Suppressor macrophage treated with lipopolysaccharide for 1 hour (primary cell): ENCODE results near the gene OVOL2.
"Not testable (repeated sequence)": the region's sequence is repeated elsewhere in the genome, so short reads cannot be mapped to it uniquely, and the experiment has no call there.

Experiments
- DNase-seq, 3 donors: peaks; one replicate each; pipeline ENCODE4 v3.0.0-alpha.2; 2020 to 2022

Gene OVOL2

DNA sequence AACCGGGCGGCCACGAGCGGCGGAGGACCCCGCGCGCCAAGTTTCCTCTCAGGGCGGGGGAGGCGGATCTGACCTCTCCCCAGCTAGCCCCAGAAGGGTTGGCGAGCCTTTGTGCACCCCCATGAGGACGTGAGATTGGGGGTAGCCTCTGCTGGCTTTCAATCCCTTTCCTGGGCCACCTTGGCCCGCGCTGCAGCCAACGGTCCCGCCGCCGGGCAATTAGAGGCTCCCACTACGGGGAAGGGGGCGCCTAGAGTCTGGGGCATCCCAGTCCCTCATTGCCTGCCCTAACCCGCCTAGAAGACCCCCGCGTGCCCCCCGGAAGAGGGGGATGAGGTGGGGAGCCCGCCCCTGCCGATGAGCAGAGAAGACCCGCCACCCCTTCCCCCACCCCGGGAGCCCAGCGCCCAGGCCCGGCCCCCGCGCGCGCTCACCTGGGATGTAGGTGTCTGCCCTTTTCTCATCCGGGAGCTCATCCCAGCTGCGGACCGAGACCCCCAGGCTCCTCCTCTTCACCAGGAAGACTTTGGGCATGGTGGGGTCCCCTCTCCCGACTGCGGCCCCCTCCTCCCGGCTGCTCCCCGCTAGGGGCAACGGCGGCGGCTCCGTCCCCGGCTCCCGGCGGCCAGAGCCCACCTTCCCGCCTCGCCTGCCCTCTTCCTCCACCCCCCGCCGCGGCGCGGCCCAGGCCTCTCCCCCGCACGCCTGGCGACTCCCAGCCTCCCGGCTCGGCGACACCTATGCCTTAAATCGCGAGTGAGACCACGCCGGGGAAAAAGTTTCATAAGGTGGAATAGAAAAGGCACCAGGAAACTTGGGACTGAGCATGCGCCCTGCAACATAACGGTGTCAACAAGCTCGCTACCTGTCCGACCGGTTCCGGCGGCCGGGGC lies at the start of gene OVOL2:
Gene OVOL2, minus strand, starts transcription at position 816 of the 893 bp plus-strand sequence. Its CDS starts 282 bp downstream, at position 534.
- no peak for DNase-seq

GRCh38 chr20:18103497-18103896 lies 45.8 kb upstream of the OVOL2 start:
- DNase-seq, result no peak

- no peak for DNase-seq
Observed at GRCh38 chr20:18101125-18101810, 43.6 kb upstream of the OVOL2 start.

- DNase-seq, result not testable (repeated sequence)
Observed at GRCh38 chr20:18100569-18100968, 42.9 kb upstream of the OVOL2 start.

DNA sequence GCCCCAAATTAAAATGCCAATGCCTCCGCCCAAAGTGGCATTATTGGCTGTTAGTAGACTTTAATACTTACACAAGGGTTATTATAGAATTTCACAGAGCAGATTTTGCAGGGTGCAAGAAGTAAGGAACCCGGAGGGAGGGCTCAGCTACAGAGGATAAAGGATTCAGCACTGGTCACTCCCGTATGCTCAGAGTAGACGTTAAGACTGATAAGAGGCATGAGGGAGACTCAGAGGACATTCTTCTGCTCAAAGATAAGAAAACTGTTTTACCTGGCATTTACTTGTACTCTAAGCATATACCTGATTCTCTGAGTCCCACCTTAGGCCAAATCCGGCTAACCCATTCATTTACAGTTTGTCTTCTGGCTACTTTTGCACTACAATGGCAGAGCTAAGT lies 36.5 kb upstream of the OVOL2 start:
- no peak for DNase-seq

DNA sequence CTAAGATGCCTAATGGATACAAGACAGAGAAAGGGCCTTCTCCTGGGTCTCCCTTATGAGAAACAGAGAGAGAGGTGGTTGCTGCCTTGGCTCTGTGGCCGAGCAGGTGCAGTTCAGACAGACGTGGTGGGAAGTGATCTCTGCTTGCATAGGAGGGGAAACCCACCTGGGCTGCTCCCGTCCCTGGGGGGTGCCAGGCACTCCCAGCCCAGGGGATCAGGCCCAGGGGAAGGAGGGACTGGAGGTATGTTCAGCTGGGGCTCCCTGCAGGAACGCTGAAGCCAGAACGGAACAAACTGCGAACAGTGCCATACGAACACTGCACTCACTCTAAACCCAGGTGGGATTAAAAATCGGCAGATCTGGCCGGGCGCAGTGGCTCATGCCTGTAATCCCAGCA lies 35.7 kb upstream of the OVOL2 start:
- no peak for DNase-seq

DNA sequence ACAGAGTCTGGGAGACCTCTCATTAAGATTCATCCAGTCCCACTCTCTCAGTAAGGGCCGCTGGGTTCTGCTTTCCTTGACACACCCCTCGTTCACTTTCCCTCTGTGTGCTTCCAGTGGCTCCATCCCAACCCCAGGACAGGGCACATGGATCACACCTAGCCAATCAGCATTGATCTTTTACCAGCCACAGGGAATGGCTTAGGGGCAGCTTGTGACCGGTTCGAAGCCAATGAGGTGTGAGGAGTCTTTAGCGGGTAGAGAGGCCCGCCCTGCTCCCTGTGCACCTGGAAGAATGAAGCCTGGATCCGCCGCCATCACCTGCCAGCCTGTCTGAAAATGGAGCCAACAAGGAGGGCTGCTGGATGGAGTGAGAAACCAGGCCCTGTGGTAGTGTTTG lies 35.2 kb upstream of the OVOL2 start:
- no peak for DNase-seq

DNA sequence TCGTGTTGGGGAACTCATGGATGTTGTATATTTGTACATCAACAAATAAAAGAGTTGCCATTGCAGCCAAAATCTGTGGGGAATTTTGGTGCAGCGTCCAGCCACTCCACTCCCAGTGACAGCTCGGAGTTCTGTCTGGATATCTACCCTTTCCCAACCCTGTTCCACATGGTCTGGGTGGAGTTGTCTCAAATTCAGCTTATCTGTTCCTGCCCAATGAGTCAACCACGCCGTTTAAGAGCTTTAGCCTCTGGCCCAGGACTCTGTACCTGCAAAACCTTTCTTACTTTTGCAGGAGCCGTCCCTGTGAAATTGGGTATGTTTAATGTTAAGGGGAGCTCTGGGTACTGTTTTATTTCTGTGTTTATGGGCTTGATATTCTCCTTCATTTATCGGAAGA lies 33.9 kb upstream of the OVOL2 start:
- no peak for DNase-seq

DNA sequence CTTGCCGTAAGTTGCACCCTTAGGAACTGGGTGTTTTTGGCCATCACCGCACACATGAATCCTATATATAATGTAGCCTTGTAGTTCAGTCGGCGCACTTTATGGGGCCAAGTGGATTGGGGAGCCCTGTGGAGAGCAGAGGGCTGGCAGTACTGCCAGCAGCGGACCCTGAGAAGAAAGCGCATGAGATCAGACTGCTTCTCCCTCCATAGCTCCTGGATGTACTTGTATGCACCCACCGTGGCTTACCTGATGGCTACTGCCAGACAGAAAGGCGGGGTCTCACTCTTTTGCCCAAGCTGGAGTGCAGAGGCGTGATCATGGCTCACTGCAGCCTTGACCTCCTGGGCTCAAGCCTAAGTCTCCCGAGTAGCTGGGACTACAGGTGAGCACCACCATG lies 32.8 kb upstream of the OVOL2 start:
- no peak for DNase-seq

DNA sequence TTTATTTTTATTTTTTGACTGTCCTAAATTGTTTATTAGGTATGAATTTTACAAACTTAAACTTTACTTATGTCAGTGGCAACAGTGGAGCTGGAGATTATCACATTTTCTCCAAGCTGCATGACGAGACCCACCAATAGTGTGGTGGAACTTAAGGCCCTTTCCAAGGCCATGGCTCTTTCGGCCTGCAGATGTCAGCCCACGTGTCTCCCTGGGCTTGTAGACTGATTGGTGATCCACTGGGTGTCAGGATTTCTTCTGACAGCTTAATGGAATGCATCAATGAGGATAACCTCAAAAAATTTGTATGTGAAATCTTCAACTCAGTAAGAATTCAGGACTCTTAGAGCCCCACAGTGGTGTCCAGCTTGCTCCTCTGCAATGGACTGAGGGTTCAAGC lies 32.3 kb upstream of the OVOL2 start:
- no peak for DNase-seq

- not testable (repeated sequence) for DNase-seq
Observed at GRCh38 chr20:18088841-18089240, 31.1 kb upstream of the OVOL2 start.

DNA sequence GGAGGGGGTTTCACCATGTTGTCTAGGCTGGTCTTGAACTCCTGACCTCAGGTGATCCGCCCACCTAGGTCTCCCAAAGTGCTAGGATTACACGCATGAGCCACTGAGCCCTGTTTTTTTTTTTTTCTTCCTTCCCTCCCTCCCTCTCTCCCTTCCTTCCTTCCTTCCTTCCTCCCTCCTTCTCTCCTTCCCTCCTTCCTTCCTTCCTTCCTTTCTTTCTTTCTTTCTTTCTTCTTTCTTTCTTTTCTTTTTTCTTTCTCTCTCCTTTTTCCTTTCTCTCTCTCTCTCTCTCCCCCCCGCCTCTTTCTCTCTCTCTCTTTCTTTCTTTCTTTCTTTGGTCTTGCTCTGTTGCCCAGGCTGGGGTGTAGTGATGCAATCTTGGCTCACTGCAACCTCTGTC lies 30.6 kb upstream of the OVOL2 start:
- DNase-seq, result not testable (repeated sequence)

GRCh38 chr20:18087054-18087453 lies 29.3 kb upstream of the OVOL2 start:
- no peak for DNase-seq

DNA sequence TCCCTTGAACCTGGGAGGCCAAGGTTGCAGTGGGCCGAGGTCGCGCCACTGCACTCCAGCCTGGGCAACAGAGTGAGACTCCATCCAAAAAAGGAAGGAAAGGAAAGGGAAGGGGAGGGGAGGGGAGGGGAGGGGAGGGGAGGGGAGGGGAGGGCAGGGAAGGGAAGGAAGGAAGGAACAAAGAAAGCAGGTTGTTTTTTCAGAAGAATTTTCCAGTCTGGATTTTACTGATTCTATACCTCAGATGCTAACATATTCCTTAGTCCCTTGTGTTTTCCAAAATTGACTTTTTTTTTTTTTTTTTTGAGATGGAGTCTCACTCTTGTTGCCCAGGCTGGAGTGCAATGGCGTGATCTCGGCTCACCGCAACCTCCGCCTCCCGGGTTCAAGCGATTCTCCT lies 23.1 kb upstream of the OVOL2 start:
- not testable (repeated sequence) for DNase-seq

DNA sequence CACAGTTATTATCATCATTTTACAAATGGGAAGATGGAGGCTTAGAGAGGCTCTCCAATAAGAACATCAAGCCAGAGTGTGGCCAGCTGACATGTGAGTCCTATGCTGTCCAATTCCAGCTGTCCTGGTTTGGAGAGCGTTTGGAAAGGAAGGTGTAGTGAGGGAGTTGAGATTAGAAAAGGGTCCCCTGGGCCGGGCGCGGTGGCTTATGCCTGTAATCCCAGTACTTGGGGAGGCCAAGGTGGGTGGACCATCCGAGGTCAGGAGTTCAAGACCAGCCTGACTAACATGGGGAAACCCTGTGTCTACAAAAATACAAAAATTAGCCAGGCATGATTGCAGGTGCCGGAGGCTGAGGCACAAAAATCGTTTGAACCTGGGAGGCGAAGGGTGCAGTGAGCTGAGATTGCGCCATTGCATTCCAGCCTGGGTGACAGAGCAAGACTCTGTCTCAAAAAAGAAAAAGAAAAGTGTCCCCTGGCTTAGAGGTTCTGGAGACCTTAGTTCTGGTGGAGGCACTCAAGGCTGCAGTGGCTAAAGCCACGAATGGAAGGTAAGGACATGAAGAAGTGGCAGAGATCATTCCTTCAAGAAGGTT lies 22.1 kb upstream of the OVOL2 start:
- no peak for DNase-seq

- no peak for DNase-seq
Observed at GRCh38 chr20:18077157-18077556, 19.4 kb upstream of the OVOL2 start.

DNA sequence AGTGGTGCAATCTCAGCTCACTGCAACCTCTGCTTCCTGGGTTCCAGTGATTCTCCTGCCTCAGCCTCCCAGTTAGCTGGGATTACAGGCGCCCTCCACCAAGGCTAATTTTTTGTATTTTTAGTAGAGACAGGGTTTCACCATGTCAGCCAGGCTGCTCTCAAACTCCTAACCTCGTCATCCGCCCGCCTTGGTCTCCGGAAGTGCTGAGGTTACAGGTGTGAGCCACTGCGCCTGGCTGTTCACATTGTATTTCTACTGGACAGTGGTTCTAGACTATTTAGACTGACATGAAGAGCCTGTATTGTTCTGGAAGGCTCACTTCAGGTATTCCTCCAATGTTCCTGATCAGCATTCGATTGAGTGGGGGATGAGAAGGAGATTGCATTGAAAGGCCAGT lies 14.8 kb upstream of the OVOL2 start:
- no peak for DNase-seq

GRCh38 chr20:18066421-18067333 lies 9.0 kb upstream of the OVOL2 start:
- no peak for DNase-seq

DNA sequence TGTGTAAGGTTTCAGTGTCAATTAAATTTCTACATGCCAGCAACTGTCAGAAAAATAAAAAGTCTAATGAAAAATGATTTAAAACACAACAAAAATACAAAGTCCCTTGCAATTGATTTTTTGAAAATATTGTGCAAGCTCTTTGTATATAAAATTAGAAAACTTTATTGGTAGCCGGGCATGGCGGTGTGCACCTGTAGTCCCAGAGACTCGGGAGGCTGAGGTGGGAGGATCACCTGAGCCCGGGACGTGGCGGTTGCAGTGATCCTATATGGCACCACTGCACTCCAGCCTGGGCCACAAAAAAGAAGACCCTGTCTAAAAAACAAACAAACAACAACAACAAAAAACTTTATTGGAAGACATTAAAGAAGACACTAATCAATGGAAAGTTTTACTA lies 6.0 kb upstream of the OVOL2 start:
- no peak for DNase-seq

DNA sequence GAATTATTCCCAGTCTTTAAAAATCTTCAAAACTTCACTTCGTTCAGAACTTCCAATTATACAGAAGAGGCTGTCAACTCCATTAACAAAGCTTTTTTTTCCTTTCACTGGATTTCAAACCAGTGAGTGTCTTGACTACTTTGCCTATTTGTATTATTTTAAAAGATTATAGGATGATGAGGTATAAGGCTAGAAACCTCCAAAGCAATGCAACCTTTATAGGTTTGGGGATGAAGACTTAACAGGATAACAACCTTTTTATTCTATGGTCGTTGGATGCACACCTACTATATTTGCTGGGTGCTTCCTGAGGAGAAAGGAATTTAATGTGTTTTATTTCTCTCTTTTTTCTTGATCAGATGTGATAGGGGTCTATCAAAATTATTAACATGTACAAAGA lies 1.9 kb upstream of the OVOL2 start:
- no peak for DNase-seq

DNA sequence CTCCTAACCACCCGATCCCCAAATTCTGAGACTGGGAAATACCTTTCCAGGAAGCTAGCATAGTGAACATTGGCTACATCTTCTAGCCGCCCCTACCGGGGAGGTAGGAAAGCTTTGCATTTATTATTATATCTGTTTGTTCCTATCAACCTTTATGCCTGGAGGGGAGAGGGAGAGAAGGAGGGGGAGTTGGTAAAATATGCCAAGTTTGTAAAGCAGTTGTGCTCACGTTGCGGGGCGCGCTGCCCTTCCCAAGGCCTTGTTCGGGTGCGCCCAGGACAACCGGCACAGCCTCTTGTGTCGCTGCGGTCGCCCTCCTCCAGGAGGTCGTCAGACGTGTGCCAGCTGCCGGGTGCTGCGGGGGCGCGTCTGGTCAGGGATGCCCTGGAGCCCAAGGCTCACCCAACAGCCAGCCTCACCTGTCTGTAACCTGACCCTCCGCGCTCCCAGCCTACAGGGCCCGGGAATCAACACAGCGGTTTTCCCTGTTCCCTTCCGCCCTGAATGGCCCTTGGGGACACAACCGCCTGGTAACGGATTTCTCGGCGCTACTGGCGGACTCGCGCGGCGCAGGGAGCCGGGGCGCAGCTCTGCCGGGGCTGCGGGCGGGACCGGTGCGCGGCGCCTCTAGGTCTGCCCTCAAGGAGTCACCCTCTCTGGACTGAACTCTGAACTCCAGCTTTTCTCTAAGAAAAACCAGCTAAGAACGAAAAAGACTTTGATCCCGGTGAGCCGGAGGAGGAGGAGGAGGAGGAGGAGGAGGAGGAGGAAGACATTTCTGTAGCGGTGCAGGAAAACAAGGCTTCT lies 1.1 kb upstream of the OVOL2 start:
- DNase-seq, result peak in 1 of 3 donors; percentile 17

GRCh38 chr20:18057994-18058349 lies 256 bp upstream of the OVOL2 start:
- no peak for DNase-seq
